ENCODE results near the gene HOXC10.

Gene HOXC10

DNA sequence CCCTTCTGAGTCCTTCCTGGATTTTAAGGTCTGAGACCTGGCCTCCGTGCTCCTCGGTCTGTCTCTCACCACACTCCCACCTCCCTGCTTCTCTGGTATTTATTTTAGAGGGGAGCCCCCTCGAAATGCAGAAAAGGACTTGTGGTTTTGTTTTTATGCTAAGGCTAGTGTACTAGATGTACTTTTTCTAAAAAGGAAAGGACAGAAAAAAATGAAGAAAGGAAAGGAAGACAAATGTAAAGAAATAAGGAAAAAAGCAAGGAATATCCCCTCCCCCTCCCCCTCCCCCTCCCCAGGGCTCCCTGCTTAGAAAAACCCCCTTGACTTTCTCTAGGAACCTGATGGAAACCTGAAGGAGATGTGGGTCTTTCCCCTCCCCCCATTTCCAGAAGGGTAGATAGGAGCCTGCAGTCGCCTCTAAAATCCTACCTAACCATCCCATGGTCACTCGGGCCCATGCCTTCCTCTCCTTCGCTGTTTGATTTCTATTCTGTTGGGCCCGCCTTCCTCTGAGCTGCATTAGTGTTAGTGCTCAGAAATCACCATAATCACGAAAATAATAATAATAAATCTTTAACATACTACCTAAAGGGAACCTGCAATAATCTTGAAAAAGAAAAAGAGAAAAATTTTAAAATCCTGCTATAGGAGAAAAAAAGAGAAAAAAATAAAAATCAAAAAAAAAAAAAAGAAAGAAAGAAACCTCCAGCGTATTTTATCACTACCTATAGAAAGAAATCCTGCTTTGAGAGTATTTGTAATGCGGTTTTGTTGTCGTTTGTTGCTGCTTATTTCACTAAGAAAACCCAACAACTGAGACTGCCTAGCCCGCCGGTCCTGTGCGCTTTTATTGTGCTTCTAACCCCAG is 27.0 kb downstream of the HOXC10 start:
- Histone ChIP-seq H2BK120ac (ENCODE audit: insufficient read depth, low read length, poor library complexity) (no peak overlapping the region), H2BK12ac (ENCODE audit: low read length) (no peak overlapping the region), H3K4ac (ENCODE audit: low read depth, low read length) (no peak overlapping the region), H2BK5ac (ENCODE audit: low read depth, low read length, poor library complexity) (no peak overlapping the region), H3K79me1 (ENCODE audit: low read length) (no peaks in the 10 kb centered on the region), H4K91ac (ENCODE audit: low read depth, low read length) (no peak overlapping the region), H2AK5ac (ENCODE audit: low read length) (no peak overlapping the region), H3K79me2 (ENCODE audit: control insufficient read depth, insufficient read depth, low read length, poor library complexity) (no peaks in the 10 kb centered on the region), H3K27me3 (ENCODE audit: insufficient read depth, low read length) (peaks cover 84% of the 10 kb centered on the region), H4K12ac (ENCODE audit: low read depth, low read length) (no peak overlapping the region), H3K14ac (ENCODE audit: low read length) (no peak overlapping the region), H4K8ac (ENCODE audit: low read depth, low read length) (no peak overlapping the region), H3K9ac (ENCODE audit: low read length) (no peak overlapping the region), H3K9me3 (ENCODE audit: insufficient read depth, low read depth, low read length) (peaks cover 12% of the 10 kb centered on the region), H3K36me3 (ENCODE audit: control insufficient read depth in 1 of 2, insufficient read depth in 2 of 2, low read length in 2 of 2) (no peaks in the 10 kb centered on the region), H3K27ac (ENCODE audit: low read depth, low read length) (no peak overlapping the region), H3K23ac (ENCODE audit: low read length) (no peak overlapping the region), H3K4me1 (ENCODE audit: control insufficient read depth in 1 of 2, insufficient read depth in 2 of 2, low read length in 2 of 2) (no peaks in the 10 kb centered on the region), H3K18ac (ENCODE audit: low read length) (no peak overlapping the region), H2AFZ (ENCODE audit: insufficient read depth, low read length, poor library complexity) (no peak overlapping the region), H3K4me2 (ENCODE audit: low read length) (no peak overlapping the region), H3K4me3 (ENCODE audit: low read depth, low read length) (no peak overlapping the region)
- DNase-seq: no peak
- no CpG with 5 or more reads among the region's 14 CpGs for WGBS (ENCODE audit: extremely low coverage, insufficient coverage, insufficient read length)

DNA sequence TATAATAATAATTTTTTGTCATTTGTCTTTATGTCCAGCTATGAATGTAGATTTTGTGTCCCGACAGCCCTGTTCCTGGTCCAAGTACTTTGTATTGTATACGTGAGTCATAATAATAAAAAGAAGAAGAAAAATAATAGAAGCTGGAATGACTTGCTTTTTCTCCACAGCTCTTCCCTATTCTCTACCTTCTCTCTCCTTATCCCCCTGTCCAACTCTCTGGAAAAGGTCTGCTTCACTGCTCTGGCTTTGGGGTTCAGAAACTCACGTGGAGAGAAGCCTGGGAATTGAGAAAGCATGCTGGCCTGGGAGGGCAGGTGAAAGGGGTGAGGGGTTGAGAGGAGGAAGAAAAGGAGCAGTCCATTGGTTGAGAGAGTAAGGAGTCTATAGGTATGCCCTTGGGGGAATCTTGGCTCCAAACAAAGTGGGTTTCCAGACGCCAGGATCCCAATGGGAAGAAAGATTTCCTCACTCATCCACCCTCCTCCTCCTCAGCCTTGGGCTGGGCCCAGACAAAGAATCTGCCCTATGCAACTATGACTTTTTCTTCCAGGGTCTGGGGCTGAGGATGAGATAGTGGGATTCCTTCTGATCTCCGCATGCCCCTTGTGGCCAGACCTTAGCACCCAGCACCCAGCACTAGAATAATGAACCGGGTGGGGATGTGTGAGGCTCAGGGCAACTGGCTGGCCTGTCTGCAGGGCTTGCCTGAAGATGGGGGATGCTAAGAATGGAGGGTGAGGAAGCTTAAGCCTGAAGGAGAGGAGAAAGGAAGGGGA is 27.9 kb downstream of the HOXC10 start:
- Histone ChIP-seq H3K23ac (ENCODE audit: low read length) (no peak overlapping the region), H2BK120ac (ENCODE audit: insufficient read depth, low read length, poor library complexity) (no peak overlapping the region), H4K91ac (ENCODE audit: low read depth, low read length) (no peak overlapping the region), H3K18ac (ENCODE audit: low read length) (no peak overlapping the region), H3K4me1 (ENCODE audit: control insufficient read depth in 1 of 2, insufficient read depth in 2 of 2, low read length in 2 of 2) (no peaks in the 10 kb centered on the region), H4K8ac (ENCODE audit: low read depth, low read length) (no peak overlapping the region), H3K27me3 (ENCODE audit: insufficient read depth, low read length) (peaks cover 84% of the 10 kb centered on the region), H3K36me3 (ENCODE audit: control insufficient read depth in 1 of 2, insufficient read depth in 2 of 2, low read length in 2 of 2) (no peaks in the 10 kb centered on the region), H2AFZ (ENCODE audit: insufficient read depth, low read length, poor library complexity) (no peak overlapping the region), H2AK5ac (ENCODE audit: low read length) (no peak overlapping the region), H4K12ac (ENCODE audit: low read depth, low read length) (no peak overlapping the region), H3K4ac (ENCODE audit: low read depth, low read length) (no peak overlapping the region), H3K79me2 (ENCODE audit: control insufficient read depth, insufficient read depth, low read length, poor library complexity) (no peaks in the 10 kb centered on the region), H3K79me1 (ENCODE audit: low read length) (no peaks in the 10 kb centered on the region), H3K27ac (ENCODE audit: low read depth, low read length) (no peak overlapping the region), H3K14ac (ENCODE audit: low read length) (no peak overlapping the region), H2BK12ac (ENCODE audit: low read length) (no peak overlapping the region), H3K4me2 (ENCODE audit: low read length) (no peak overlapping the region), H3K9ac (ENCODE audit: low read length) (no peak overlapping the region), H3K4me3 (ENCODE audit: low read depth, low read length) (no peak overlapping the region), H3K9me3 (ENCODE audit: insufficient read depth, low read depth, low read length) (peaks cover 13% of the 10 kb centered on the region), H2BK5ac (ENCODE audit: low read depth, low read length, poor library complexity) (no peak overlapping the region)
- no CpG with 5 or more reads among the region's 6 CpGs for WGBS (ENCODE audit: extremely low coverage, insufficient coverage, insufficient read length)
- DNase-seq: no peak

DNA sequence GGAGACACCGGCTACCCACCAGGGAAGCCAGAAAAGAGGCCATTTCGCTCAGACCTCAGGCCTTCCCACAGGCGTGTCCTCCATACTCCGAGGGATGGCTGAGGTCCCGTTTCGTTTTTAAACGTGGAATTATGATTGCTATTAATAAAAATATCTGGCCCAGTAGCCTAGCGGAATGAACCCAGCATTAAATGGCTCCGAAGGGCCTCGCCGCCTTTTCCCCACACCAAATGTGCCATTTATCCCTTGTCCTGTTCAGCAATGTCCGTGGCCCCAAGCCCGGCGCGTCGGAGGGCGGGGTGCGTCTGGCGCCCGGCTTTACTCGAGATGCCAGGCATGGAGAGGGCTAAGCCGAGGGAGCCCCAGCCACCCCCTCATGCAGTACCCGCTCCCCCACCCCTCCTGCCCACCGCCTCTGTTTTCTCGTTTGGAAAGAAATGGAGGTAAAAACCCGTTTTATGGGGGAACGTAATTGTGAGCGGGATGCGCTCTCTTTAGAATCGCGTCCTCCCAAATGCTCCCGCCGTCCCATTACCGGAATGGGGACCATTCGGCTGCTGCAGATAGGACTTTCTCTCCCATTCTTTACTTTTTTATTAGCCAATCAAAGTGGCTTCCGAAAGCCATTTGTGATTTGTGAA is 29.6 kb downstream of the HOXC10 start:
- Histone ChIP-seq H3K9ac (ENCODE audit: low read length) (no peak overlapping the region), H3K36me3 (ENCODE audit: control insufficient read depth in 1 of 2, insufficient read depth in 2 of 2, low read length in 2 of 2) (no peaks in the 10 kb centered on the region), H4K8ac (ENCODE audit: low read depth, low read length) (no peak overlapping the region), H2BK120ac (ENCODE audit: insufficient read depth, low read length, poor library complexity) (no peak overlapping the region), H3K79me2 (ENCODE audit: control insufficient read depth, insufficient read depth, low read length, poor library complexity) (no peaks in the 10 kb centered on the region), H3K4me2 (ENCODE audit: low read length) (no peak overlapping the region), H3K27me3 (ENCODE audit: insufficient read depth, low read length) (peaks cover 84% of the 10 kb centered on the region), H3K9me3 (ENCODE audit: insufficient read depth, low read depth, low read length) (peaks cover 13% of the 10 kb centered on the region), H3K18ac (ENCODE audit: low read length) (no peak overlapping the region), H3K79me1 (ENCODE audit: low read length) (no peaks in the 10 kb centered on the region), H4K91ac (ENCODE audit: low read depth, low read length) (no peak overlapping the region), H3K14ac (ENCODE audit: low read length) (no peak overlapping the region), H2AK5ac (ENCODE audit: low read length) (no peak overlapping the region), H3K4ac (ENCODE audit: low read depth, low read length) (no peak overlapping the region), H3K4me1 (ENCODE audit: control insufficient read depth in 1 of 2, insufficient read depth in 2 of 2, low read length in 2 of 2) (peaks cover 4 to 7% of the 10 kb centered on the region in 2 experiments), H2AFZ (ENCODE audit: insufficient read depth, low read length, poor library complexity) (no peak overlapping the region), H2BK12ac (ENCODE audit: low read length) (no peak overlapping the region), H3K23ac (ENCODE audit: low read length) (no peak overlapping the region), H2BK5ac (ENCODE audit: low read depth, low read length, poor library complexity) (no peak overlapping the region), H3K4me3 (ENCODE audit: low read depth, low read length) (no peak overlapping the region), H4K12ac (ENCODE audit: low read depth, low read length) (no peak overlapping the region), H3K27ac (ENCODE audit: low read depth, low read length) (no peak overlapping the region)
- no peak for DNase-seq
- WGBS (ENCODE audit: extremely low coverage, insufficient coverage, insufficient read length): no CpG with 5 or more reads among the region's 36 CpGs

DNA sequence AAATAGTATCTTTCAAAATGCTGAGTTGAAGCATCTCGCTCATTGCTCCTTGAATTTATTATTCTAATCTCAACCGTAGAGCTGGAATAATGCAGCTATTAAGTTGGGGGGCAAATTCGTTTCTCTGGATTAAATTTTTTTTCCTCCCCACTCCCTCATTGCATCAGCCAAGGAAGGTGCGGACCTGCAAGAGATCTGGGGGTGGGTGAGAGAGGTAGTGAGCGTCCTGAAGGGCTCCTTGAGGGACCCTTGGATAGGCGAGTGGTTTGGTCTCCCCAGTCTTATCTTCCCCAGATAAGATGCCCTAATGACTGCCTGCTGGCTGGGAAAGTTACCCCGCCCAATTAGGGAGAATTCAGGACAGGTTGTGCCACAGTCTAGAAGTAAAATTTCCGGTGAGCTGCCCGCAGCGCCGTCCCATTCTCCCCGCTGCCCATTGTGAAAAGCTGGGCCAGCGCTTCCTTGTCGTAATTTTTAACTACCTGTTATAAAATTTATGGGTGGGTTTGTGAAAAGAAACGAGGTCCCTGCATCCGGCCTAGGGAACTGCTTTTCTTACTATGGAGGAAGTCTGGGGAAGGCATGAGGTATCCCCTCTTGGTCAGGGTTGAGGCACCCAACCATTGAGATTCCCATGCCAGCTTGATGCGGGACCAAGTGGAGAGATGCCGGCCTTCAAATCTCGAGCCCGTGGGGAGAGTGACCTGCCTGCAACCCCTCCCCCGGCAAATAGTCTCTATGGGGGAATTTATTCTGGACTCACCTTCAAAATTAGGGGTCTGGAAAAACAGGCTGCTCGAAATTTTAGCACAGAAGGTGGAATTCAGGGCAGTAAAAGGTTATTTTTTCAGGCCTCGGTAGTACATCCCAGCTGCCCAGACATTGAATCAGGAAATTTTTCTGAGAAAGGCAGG is 30.3 kb downstream of the HOXC10 start:
- H3K18ac ChIP-seq (ENCODE audit: low read length): no peak overlapping the region
- whole genome bisulfite sequencing (ENCODE audit: extremely low coverage, insufficient coverage, insufficient read length): no CpG with 5 or more reads among the region's 23 CpGs
- DNase-seq: no peak

More for the DNA sequence above, 30.3 kb downstream of the HOXC10 start:
- Histone ChIP-seq H3K4me1 (ENCODE audit: control insufficient read depth in 1 of 2, insufficient read depth in 2 of 2, low read length in 2 of 2) (peaks cover 4 to 7% of the 10 kb centered on the region in 2 experiments), H3K9ac (ENCODE audit: low read length) (no peak overlapping the region), H2BK5ac (ENCODE audit: low read depth, low read length, poor library complexity) (no peak overlapping the region), H4K91ac (ENCODE audit: low read depth, low read length) (no peak overlapping the region), H2AFZ (ENCODE audit: insufficient read depth, low read length, poor library complexity) (no peak overlapping the region), H2AK5ac (ENCODE audit: low read length) (no peak overlapping the region), H3K23ac (ENCODE audit: low read length) (no peak overlapping the region), H4K12ac (ENCODE audit: low read depth, low read length) (no peak overlapping the region), H3K36me3 (ENCODE audit: control insufficient read depth in 1 of 2, insufficient read depth in 2 of 2, low read length in 2 of 2) (no peaks in the 10 kb centered on the region), H2BK12ac (ENCODE audit: low read length) (no peak overlapping the region), H3K27me3 (ENCODE audit: insufficient read depth, low read length) (peaks cover 84% of the 10 kb centered on the region), H3K4ac (ENCODE audit: low read depth, low read length) (no peak overlapping the region), H3K9me3 (ENCODE audit: insufficient read depth, low read depth, low read length) (peaks cover 11% of the 10 kb centered on the region), H2BK120ac (ENCODE audit: insufficient read depth, low read length, poor library complexity) (no peak overlapping the region), H3K27ac (ENCODE audit: low read depth, low read length) (no peak overlapping the region), H3K4me2 (ENCODE audit: low read length) (no peak overlapping the region), H3K79me1 (ENCODE audit: low read length) (no peaks in the 10 kb centered on the region), H3K14ac (ENCODE audit: low read length) (no peak overlapping the region), H4K8ac (ENCODE audit: low read depth, low read length) (no peak overlapping the region), H3K4me3 (ENCODE audit: low read depth, low read length) (no peak overlapping the region), H3K79me2 (ENCODE audit: control insufficient read depth, insufficient read depth, low read length, poor library complexity) (no peaks in the 10 kb centered on the region)

Data from trophoblast cell (in vitro differentiated cells and primary cell).